ENCODE measurements around the gene TFB2M. TPM values are rescaled to one million over a fixed set of nuclear protein-coding genes. Genes with fewer than 3 reads are reported as not detected.

Gene TFB2M
- total and polyA plus RNA-seq, 10 of the 15 experiments (the other 5 are each of a cell fraction or from before 2014, with no cell fraction given), result 25.2 to 66.0 (median 36.1) TPM

DNA sequence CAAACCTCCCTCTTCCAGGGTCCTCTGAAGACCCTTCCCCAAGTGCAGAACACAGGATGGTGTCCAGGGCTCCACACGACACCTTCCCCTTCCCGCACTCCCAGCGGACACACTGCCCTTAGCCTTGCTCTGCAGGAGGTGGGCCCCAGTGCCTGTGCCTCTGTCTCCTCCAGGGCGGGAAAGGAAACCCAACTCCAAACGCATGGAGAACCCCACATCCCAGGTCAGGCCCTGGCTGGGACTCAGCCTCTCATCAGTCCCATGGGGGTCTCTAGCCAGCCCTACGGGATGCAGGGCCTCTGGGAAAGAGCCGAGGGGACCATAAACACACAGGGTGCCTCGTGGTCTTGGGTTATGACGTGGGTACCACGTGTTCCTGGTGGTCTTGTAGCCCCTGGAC is 53.4 kb downstream of the TFB2M start:
- FAIRE-seq (no peak), ATAC-seq (no peak), DNase-seq (ENCODE audit: low read depth, low spot score) (no peak)
- TF ChIP-seq, protein P1, sequence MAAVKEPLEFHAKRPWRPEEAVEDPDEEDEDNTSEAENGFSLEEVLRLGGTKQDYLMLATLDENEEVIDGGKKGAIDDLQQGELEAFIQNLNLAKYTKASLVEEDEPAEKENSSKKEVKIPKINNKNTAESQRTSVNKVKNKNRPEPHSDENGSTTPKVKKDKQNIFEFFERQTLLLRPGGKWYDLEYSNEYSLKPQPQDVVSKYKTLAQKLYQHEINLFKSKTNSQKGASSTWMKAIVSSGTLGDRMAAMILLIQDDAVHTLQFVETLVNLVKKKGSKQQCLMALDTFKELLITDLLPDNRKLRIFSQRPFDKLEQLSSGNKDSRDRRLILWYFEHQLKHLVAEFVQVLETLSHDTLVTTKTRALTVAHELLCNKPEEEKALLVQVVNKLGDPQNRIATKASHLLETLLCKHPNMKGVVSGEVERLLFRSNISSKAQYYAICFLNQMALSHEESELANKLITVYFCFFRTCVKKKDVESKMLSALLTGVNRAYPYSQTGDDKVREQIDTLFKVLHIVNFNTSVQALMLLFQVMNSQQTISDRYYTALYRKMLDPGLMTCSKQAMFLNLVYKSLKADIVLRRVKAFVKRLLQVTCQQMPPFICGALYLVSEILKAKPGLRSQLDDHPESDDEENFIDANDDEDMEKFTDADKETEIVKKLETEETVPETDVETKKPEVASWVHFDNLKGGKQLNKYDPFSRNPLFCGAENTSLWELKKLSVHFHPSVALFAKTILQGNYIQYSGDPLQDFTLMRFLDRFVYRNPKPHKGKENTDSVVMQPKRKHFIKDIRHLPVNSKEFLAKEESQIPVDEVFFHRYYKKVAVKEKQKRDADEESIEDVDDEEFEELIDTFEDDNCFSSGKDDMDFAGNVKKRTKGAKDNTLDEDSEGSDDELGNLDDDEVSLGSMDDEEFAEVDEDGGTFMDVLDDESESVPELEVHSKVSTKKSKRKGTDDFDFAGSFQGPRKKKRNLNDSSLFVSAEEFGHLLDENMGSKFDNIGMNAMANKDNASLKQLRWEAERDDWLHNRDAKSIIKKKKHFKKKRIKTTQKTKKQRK (IDR thresholded peaks at IDR 0.05; ENCODE audit: low read depth, low read length), result no peak
- no peak for TF ChIP-seq ATF2 (IDR thresholded peaks at IDR 0.05; ENCODE audit: low read length)
- no peak for TF ChIP-seq NRF1 (conservative IDR thresholded peaks at IDR 0.05; ENCODE audit: low read depth, low read length)
- TF ChIP-seq, protein P2, sequence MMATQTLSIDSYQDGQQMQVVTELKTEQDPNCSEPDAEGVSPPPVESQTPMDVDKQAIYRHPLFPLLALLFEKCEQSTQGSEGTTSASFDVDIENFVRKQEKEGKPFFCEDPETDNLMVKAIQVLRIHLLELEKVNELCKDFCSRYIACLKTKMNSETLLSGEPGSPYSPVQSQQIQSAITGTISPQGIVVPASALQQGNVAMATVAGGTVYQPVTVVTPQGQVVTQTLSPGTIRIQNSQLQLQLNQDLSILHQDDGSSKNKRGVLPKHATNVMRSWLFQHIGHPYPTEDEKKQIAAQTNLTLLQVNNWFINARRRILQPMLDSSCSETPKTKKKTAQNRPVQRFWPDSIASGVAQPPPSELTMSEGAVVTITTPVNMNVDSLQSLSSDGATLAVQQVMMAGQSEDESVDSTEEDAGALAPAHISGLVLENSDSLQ (IDR thresholded peaks at IDR 0.05), result no peak
- TF ChIP-seq FOXM1 (IDR thresholded peaks at IDR 0.05; ENCODE audit: low read depth, low read length), result no peak
- no peak for TF ChIP-seq SIX5 (IDR thresholded peaks at IDR 0.05; ENCODE audit: low read depth, low read length, severe bottlenecking)
- no peak for TF ChIP-seq MEF2A (IDR thresholded peaks at IDR 0.05; ENCODE audit: insufficient read depth, low read depth, low read length)
- TF ChIP-seq FOS (IDR thresholded peaks at IDR 0.05; ENCODE audit: borderline replicate concordance, extremely low read depth, insufficient read length), result no peak
- no peak for TF ChIP-seq ESRRA (IDR thresholded peaks at IDR 0.05; ENCODE audit: low read length)
- TF ChIP-seq HDAC6 (IDR thresholded peaks at IDR 0.05; ENCODE audit: unreplicated experiment), result no peak
- no peak for TF ChIP-seq TCF3 (IDR thresholded peaks at IDR 0.05; ENCODE audit: borderline replicate concordance, insufficient read depth, low read depth, low read length)
- TF ChIP-seq ZNF384 (IDR thresholded peaks at IDR 0.05; ENCODE audit: borderline replicate concordance, low read depth, low read length), result no peak
- no peak for TF ChIP-seq IRF4 (IDR thresholded peaks at IDR 0.05; ENCODE audit: low read depth, low read length)
- TF ChIP-seq SKIL (IDR thresholded peaks at IDR 0.05; ENCODE audit: low read depth, poor library complexity, severe bottlenecking), result no peak
- no peak for TF ChIP-seq SMARCA5 (IDR thresholded peaks at IDR 0.05)
- Histone ChIP-seq H3K9ac (ENCODE audit: control insufficient read depth, insufficient read depth, low read length) (no peak overlapping the region), H2AFZ (ENCODE audit: control insufficient read depth, low read depth, low read length) (no peak overlapping the region), H4K20me1 (ENCODE audit: control insufficient read depth, insufficient read depth) (no peaks in the 10 kb centered on the region), H3K36me3 (ENCODE audit: control insufficient read depth in 2 of 2, insufficient read depth in 2 of 2, low read length in 1 of 2) (no peaks in the 10 kb centered on the region), H3K27ac (ENCODE audit: control insufficient read depth, insufficient read depth) (no peak overlapping the region), H3K27me3 (replicated peaks in 1 of 2; ENCODE audit: control insufficient read depth in 2 of 2, insufficient read depth in 2 of 2, low read length in 1 of 2) (no peaks in the 10 kb centered on the region), H3K79me2 (ENCODE audit: control insufficient read depth, insufficient read depth, low read length) (no peaks in the 10 kb centered on the region), H3K4me1 (ENCODE audit: control insufficient read depth, insufficient read depth, low read length) (no peaks in the 10 kb centered on the region), H3K9me3 (replicated peaks; ENCODE audit: control insufficient read depth, insufficient read depth, low read length) (peaks cover 20% of the 10 kb centered on the region; the same call in 2 of the 3 replicates), H3K4me3 (no peak overlapping the region), H3K4me2 (ENCODE audit: control insufficient read depth, insufficient read depth) (no peak overlapping the region)
- ChIA-PET POLR2A (interaction anchor here (0.6 kb wide), 1 partner anchor 1853 kb away, joined by 3 read pairs; no protein-coding TSS in a partner anchor), SMC1A (ENCODE audit: uncharacterized antibody, unreplicated experiment) (no interaction called here), CTCF (no interaction called here), RAD21 (ENCODE audit: unreplicated experiment) (no interaction called here)
- intact Hi-C loops (cut with micrococcal nuclease; ENCODE audit: unreplicated experiment) (no loop called here), in situ Hi-C loops (cut with MboI) (no loop called here)
- 62% methylated on average over 10 of the region's 10 CpGs for WGBS (ENCODE audit: insufficient coverage, insufficient replicate concordance, low lambda C conversion rate, missing lambda C conversion rate)
- BruUV-seq (replicated peaks), result no TSS peak
